A549 treated with Hydrocortisone at 1 μM for 4 hours (cell line): ENCODE results near the gene ITGA4. TPM values are rescaled to one million over a fixed set of nuclear protein-coding genes. Genes with fewer than 3 reads are reported as not detected.

Experiments
- total RNA-seq: library from RNA; stranded (reverse); fragments of 200-300 nt; extraction: Qiagen RNA extraction; gene quantifications from 5 replicates; pipeline ENCODE4 v1.2.3, GENCODE V29; 2022

The ITGA4 gene
- 1.3 to 2.6 TPM (median 2.0 TPM) in 5 replicates for total RNA-seq

GRCh38 chr2:181457121-181457740, at the start of gene ITGA4:
Gene ITGA4 (plus strand): TSS chr2:181457386. CDS start chr2:181457655, 269 bp downstream.

Other genes with a start within 250 kb of the ITGA4 start
- gene CERKL, start 199.7 kb downstream of the ITGA4 start, total RNA-seq: 0.13 to 0.32 TPM (median 0.24 TPM) in 5 replicates
- not detected in 5 replicates for gene NEUROD1, start 223.1 kb downstream of the ITGA4 start, total RNA-seq